NCI-H345 treated with DMSO at 0.1 percent for 48 hours (cell line): ENCODE data around the gene TMEM167A.
"Not testable (repeated sequence)": the region's sequence is repeated elsewhere in the genome, so short reads cannot be mapped to it uniquely, and the experiment has no call there.

Experiments
- DNase-seq: peaks from one replicate; lab custom pipeline; 2025; ENCODE audit not compliant: unreplicated experiment; lab: John Stamatoyannopoulos, UW

Gene TMEM167A

GRCh38 chr5:83092619-83093018 is 15.4 kb upstream of the TMEM167A start:
- DNase-seq: no peak

- no peak for DNase-seq
Observed at GRCh38 chr5:83090169-83090568, 13.0 kb upstream of the TMEM167A start.

GRCh38 chr5:83085106-83085505 is 7.9 kb upstream of the TMEM167A start:
- no peak for DNase-seq

GRCh38 chr5:83084336-83084735 is 7.1 kb upstream of the TMEM167A start:
- no peak for DNase-seq

- DNase-seq: no peak
Observed at GRCh38 chr5:83082750-83083149, 5.6 kb upstream of the TMEM167A start.

- DNase-seq: peak; percentile 1
Observed at GRCh38 chr5:83077662-83078261, 568 bp upstream of the TMEM167A start.

GRCh38 chr5:83072966-83073365 is 4.2 kb downstream of the TMEM167A start:
- DNase-seq: no peak

GRCh38 chr5:83071286-83072051 is 5.7 kb downstream of the TMEM167A start:
- no peak for DNase-seq

- DNase-seq: no peak
Observed at GRCh38 chr5:83069096-83069799, 7.9 kb downstream of the TMEM167A start.

GRCh38 chr5:83067377-83067776 is 9.8 kb downstream of the TMEM167A start:
- DNase-seq: not testable (repeated sequence)

- DNase-seq: no peak
Observed at GRCh38 chr5:83066548-83067110, 10.6 kb downstream of the TMEM167A start.

- DNase-seq: no peak
Observed at GRCh38 chr5:83059341-83059740, 17.9 kb downstream of the TMEM167A start.

- no peak for DNase-seq
Observed at GRCh38 chr5:83058726-83059125, 18.5 kb downstream of the TMEM167A start.

- no peak for DNase-seq
Observed at GRCh38 chr5:83055166-83055565, 22.0 kb downstream of the TMEM167A start.

GRCh38 chr5:83050723-83051340 is 26.4 kb downstream of the TMEM167A start:
- DNase-seq: no peak

- no peak for DNase-seq
Observed at GRCh38 chr5:83049370-83049885, 27.8 kb downstream of the TMEM167A start.

GRCh38 chr5:83048811-83049210 is 28.4 kb downstream of the TMEM167A start:
- DNase-seq: no peak

GRCh38 chr5:83048277-83048676 is 28.9 kb downstream of the TMEM167A start:
- DNase-seq: no peak

GRCh38 chr5:83044926-83045325 is 32.3 kb downstream of the TMEM167A start:
- no peak for DNase-seq

GRCh38 chr5:83042507-83042906 is 34.7 kb downstream of the TMEM167A start:
- no peak for DNase-seq

GRCh38 chr5:83038924-83039323 is 38.3 kb downstream of the TMEM167A start:
- no peak for DNase-seq
